Measurements from ENCODE around the gene FOXN3.

The FOXN3 gene

DNA sequence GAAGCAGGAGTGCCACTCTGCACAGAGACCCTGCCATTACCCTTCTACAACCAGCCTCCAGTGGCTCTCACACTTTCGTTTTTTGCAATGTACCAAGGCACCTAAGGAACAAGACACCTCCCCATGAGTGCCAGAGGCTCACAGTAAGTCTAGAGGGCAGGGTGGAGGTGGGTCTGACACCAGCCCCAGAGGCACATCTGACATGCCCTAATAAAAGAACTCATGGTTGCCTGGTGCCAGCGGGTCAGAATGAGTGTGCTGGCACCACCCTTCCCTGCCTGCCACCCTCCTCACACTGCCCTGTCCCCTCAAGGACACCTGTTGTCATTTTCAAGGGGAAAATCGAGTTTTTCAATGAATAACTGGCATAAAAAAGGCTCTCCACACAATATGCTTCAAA is 161.2 kb downstream of the FOXN3 start:
- no peak for DNase-seq (ENCODE audit: low read depth in 1 of 2, low spot score in 1 of 2)
- Histone ChIP-seq H3K27me3 (ENCODE audit: insufficient read depth, poor library complexity, severe bottlenecking) (no peaks in the 10 kb centered on the region), H3K27ac (replicated peaks) (no peak overlapping the region), H3K4me3 (replicated peaks; ENCODE audit: insufficient read depth, low read length) (no peak overlapping the region)
- TF ChIP-seq GABPA (IDR thresholded peaks at IDR 0.05; ENCODE audit: low read depth): no peak
- TF ChIP-seq, protein P1, sequence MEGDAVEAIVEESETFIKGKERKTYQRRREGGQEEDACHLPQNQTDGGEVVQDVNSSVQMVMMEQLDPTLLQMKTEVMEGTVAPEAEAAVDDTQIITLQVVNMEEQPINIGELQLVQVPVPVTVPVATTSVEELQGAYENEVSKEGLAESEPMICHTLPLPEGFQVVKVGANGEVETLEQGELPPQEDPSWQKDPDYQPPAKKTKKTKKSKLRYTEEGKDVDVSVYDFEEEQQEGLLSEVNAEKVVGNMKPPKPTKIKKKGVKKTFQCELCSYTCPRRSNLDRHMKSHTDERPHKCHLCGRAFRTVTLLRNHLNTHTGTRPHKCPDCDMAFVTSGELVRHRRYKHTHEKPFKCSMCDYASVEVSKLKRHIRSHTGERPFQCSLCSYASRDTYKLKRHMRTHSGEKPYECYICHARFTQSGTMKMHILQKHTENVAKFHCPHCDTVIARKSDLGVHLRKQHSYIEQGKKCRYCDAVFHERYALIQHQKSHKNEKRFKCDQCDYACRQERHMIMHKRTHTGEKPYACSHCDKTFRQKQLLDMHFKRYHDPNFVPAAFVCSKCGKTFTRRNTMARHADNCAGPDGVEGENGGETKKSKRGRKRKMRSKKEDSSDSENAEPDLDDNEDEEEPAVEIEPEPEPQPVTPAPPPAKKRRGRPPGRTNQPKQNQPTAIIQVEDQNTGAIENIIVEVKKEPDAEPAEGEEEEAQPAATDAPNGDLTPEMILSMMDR (IDR thresholded peaks at IDR 0.05; ENCODE audit: insufficient read depth, low read length): no peak
- no peak for TF ChIP-seq SPI1 (IDR thresholded peaks at IDR 0.05; ENCODE audit: borderline replicate concordance, low read depth)
- TF ChIP-seq, protein P2, sequence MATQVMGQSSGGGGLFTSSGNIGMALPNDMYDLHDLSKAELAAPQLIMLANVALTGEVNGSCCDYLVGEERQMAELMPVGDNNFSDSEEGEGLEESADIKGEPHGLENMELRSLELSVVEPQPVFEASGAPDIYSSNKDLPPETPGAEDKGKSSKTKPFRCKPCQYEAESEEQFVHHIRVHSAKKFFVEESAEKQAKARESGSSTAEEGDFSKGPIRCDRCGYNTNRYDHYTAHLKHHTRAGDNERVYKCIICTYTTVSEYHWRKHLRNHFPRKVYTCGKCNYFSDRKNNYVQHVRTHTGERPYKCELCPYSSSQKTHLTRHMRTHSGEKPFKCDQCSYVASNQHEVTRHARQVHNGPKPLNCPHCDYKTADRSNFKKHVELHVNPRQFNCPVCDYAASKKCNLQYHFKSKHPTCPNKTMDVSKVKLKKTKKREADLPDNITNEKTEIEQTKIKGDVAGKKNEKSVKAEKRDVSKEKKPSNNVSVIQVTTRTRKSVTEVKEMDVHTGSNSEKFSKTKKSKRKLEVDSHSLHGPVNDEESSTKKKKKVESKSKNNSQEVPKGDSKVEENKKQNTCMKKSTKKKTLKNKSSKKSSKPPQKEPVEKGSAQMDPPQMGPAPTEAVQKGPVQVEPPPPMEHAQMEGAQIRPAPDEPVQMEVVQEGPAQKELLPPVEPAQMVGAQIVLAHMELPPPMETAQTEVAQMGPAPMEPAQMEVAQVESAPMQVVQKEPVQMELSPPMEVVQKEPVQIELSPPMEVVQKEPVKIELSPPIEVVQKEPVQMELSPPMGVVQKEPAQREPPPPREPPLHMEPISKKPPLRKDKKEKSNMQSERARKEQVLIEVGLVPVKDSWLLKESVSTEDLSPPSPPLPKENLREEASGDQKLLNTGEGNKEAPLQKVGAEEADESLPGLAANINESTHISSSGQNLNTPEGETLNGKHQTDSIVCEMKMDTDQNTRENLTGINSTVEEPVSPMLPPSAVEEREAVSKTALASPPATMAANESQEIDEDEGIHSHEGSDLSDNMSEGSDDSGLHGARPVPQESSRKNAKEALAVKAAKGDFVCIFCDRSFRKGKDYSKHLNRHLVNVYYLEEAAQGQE (IDR thresholded peaks at IDR 0.05; ENCODE audit: insufficient replicate concordance, low read depth): no peak
- TF ChIP-seq POLR2AphosphoS5 (IDR thresholded peaks at IDR 0.05; ENCODE audit: low read depth): no peak

DNA sequence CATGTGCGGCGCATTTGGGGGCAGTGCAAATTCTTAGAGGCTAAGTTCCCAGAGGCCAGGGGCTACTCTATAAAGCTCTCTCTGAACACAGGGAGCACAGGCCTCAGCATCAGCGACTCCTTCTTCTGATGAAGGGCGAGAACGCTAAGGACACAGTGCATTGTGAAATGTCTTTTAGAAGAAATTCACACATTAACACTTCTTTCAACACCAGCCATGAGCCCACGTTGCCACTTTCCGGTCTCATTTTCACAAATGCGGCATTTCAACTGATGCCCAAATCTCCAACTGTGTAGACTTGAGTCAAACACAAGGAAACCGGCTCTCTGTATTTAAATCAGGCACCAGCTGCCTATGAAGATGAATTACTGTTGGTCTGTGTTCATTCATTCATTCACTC is 162.0 kb downstream of the FOXN3 start:
- Histone ChIP-seq H3K27me3 (ENCODE audit: insufficient read depth, poor library complexity, severe bottlenecking) (no peaks in the 10 kb centered on the region), H3K27ac (replicated peaks) (no peak overlapping the region), H3K4me3 (replicated peaks; ENCODE audit: insufficient read depth, low read length) (no peak overlapping the region)
- TF ChIP-seq GABPA (IDR thresholded peaks at IDR 0.05; ENCODE audit: low read depth): no peak
- TF ChIP-seq SPI1 (IDR thresholded peaks at IDR 0.05; ENCODE audit: borderline replicate concordance, low read depth): no peak
- TF ChIP-seq POLR2AphosphoS5 (IDR thresholded peaks at IDR 0.05; ENCODE audit: low read depth): no peak
- TF ChIP-seq, protein P2 (IDR thresholded peaks at IDR 0.05; ENCODE audit: insufficient replicate concordance, low read depth): no peak
- TF ChIP-seq, protein P1 (IDR thresholded peaks at IDR 0.05; ENCODE audit: insufficient read depth, low read length): no peak
- DNase-seq (ENCODE audit: low read depth in 1 of 2, low spot score in 1 of 2): no peak

DNA sequence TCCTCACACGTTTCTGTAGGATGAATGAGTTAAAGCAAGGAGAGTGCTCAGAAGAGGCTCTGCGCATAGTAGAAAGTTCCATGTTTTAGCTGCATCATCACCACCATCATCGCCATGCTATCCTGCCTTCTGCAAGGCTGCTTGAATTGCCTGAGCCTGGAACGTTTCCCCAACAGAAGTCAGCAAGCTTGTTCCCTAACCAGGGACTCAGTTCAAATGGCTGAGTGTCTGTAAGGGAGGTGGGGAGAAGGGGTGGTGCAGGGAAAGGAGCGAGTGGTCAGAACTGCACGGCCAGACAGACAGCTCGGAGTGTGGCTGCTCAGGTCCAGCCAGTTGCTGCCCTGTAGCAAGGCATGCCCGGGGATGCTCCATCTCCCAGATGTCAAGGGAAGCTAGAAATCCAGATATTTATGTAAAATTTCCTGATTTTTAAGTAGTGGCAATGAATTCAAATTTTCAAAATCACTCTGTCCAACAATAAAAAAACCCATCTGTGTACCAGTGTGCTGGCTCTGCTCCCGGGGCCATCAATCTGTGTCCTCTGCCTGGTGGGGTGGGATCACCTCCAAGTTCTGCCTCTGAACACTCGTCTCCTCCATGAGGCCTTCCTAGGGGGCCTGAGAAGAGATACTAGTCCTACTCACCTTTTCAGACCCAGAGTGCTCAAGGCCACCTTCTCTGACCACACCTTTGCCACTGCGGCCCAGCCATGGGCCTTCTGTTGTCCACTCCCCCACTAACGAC is 162.7 kb downstream of the FOXN3 start:
- no peak overlapping the region for H3K4me3 ChIP-seq (replicated peaks; ENCODE audit: insufficient read depth, low read length)
- no peak overlapping the region for H3K27ac ChIP-seq (replicated peaks)
- DNase-seq (ENCODE audit: low read depth in 1 of 2, low spot score in 1 of 2): no peak
- TF ChIP-seq GABPA (IDR thresholded peaks at IDR 0.05; ENCODE audit: low read depth): no peak
- TF ChIP-seq, protein P2 (IDR thresholded peaks at IDR 0.05; ENCODE audit: insufficient replicate concordance, low read depth): no peak
- TF ChIP-seq, protein P1 (IDR thresholded peaks at IDR 0.05; ENCODE audit: insufficient read depth, low read length): no peak
- TF ChIP-seq SPI1 (IDR thresholded peaks at IDR 0.05; ENCODE audit: borderline replicate concordance, low read depth): no peak
- no peak for TF ChIP-seq POLR2AphosphoS5 (IDR thresholded peaks at IDR 0.05; ENCODE audit: low read depth)
- no peaks in the 10 kb centered on the region for H3K27me3 ChIP-seq (ENCODE audit: insufficient read depth, poor library complexity, severe bottlenecking)

Measured in HL-60 (cell line).